HG02852 (cell line): Measurements from ENCODE around the gene PRDM11.
A peak's percentile ranks its signal among the peaks of the same experiment; 100 is the strongest.

Experiments
- ATAC-seq: cut with Tn5 transposase; IDR thresholded peaks from one replicate; pipeline ENCODE4 v1.9.1; 2021; ENCODE audit warnings: mild to moderate bottlenecking, moderate library complexity; ENCODE audit not compliant: unreplicated experiment

Gene PRDM11

GRCh38 chr11:45174168-45174835, 27.9 kb downstream of the PRDM11 start:
- ATAC-seq = no peak

- no peak for ATAC-seq
Observed at GRCh38 chr11:45174963-45175362, 28.5 kb downstream of the PRDM11 start.

GRCh38 chr11:45176996-45177395, 30.6 kb downstream of the PRDM11 start:
- ATAC-seq = no peak

- no peak for ATAC-seq
Observed at GRCh38 chr11:45178223-45178622, 31.8 kb downstream of the PRDM11 start.

- no peak for ATAC-seq
Observed at GRCh38 chr11:45178890-45179671, 32.6 kb downstream of the PRDM11 start.

GRCh38 chr11:45179686-45180178, 33.3 kb downstream of the PRDM11 start:
- no peak for ATAC-seq

GRCh38 chr11:45180179-45180847, 33.9 kb downstream of the PRDM11 start:
- no peak for ATAC-seq

GRCh38 chr11:45180848-45181192, 34.4 kb downstream of the PRDM11 start:
- ATAC-seq = no peak

GRCh38 chr11:45181193-45181888, 34.9 kb downstream of the PRDM11 start:
- no peak for ATAC-seq

GRCh38 chr11:45181889-45182550, 35.6 kb downstream of the PRDM11 start:
- no peak for ATAC-seq

GRCh38 chr11:45182902-45183301, 36.5 kb downstream of the PRDM11 start:
- no peak for ATAC-seq

- no peak for ATAC-seq
Observed at GRCh38 chr11:45184640-45185039, 38.2 kb downstream of the PRDM11 start.

GRCh38 chr11:45185228-45185729, 38.8 kb downstream of the PRDM11 start:
- peak; percentile 57 for ATAC-seq

- no peak for ATAC-seq
Observed at GRCh38 chr11:45187375-45187774, 40.9 kb downstream of the PRDM11 start.

GRCh38 chr11:45188127-45188526, 41.7 kb downstream of the PRDM11 start:
- ATAC-seq = no peak

GRCh38 chr11:45189230-45189629, 42.8 kb downstream of the PRDM11 start:
- ATAC-seq = no peak

GRCh38 chr11:45193695-45194094, 47.3 kb downstream of the PRDM11 start:
- ATAC-seq = no peak

GRCh38 chr11:45204761-45205160, 58.3 kb downstream of the PRDM11 start:
- no peak for ATAC-seq

- ATAC-seq = no peak
Observed at GRCh38 chr11:45205978-45206377, 59.5 kb downstream of the PRDM11 start.

- no peak for ATAC-seq
Observed at GRCh38 chr11:45208135-45208534, 61.7 kb downstream of the PRDM11 start.
